Measurements from ENCODE around the gene SSH2.
"Not testable (repeated sequence)": the region's sequence is repeated elsewhere in the genome, so short reads cannot be mapped to it uniquely, and the experiment has no call there.

Gene SSH2

GRCh38 chr17:29677824-29678223 lies 252.2 kb downstream of the SSH2 start:
- Mint-ChIP-seq H3K9me3 (no peaks in the 10 kb centered on the region), H3K27me3 (no peaks in the 10 kb centered on the region), H3K4me1 (peaks cover 34% of the 10 kb centered on the region), H3K27ac (no peak overlapping the region), H3K36me3 (ENCODE audit: low read depth) (peaks cover 27% of the 10 kb centered on the region), H3K4me3 (no peak overlapping the region)
- DNase-seq: no peak
- ATAC-seq: no peak

GRCh38 chr17:29677221-29677791 lies 252.7 kb downstream of the SSH2 start:
- ATAC-seq (no peak), DNase-seq (no peak)
- Mint-ChIP-seq H3K9me3 (no peaks in the 10 kb centered on the region), H3K4me1 (peaks cover 31% of the 10 kb centered on the region), H3K27me3 (no peaks in the 10 kb centered on the region), H3K27ac (peak overlapping the region; percentile 28), H3K4me3 (no peak overlapping the region), H3K36me3 (ENCODE audit: low read depth) (peaks cover 27% of the 10 kb centered on the region)

- not testable (repeated sequence) for H3K27ac Mint-ChIP-seq
These were observed 254.1 kb downstream of the SSH2 start for GRCh38 chr17:29675961-29676360.

GRCh38 chr17:29674281-29674680 lies 255.7 kb downstream of the SSH2 start:
- ATAC-seq (peak; percentile 49), DNase-seq (no peak)
- H3K27ac Mint-ChIP-seq: no peak overlapping the region
- no peaks in the 10 kb centered on the region for H3K27me3 Mint-ChIP-seq
- no peak overlapping the region for H3K4me3 Mint-ChIP-seq
- peaks cover 25% of the 10 kb centered on the region for H3K36me3 Mint-ChIP-seq (ENCODE audit: low read depth)
- no peaks in the 10 kb centered on the region for H3K9me3 Mint-ChIP-seq
- peaks cover 19% of the 10 kb centered on the region for H3K4me1 Mint-ChIP-seq

More at GRCh38 chr17:29675961-29676360, 254.1 kb downstream of the SSH2 start:
- H3K4me3 Mint-ChIP-seq, DNase-seq, H3K27me3 Mint-ChIP-seq, H3K9me3 Mint-ChIP-seq, ATAC-seq: not testable (repeated sequence)
- H3K4me1 Mint-ChIP-seq: peaks cover 23% of the 10 kb centered on the region
- peaks cover 27% of the 10 kb centered on the region for H3K36me3 Mint-ChIP-seq (ENCODE audit: low read depth)

- Mint-ChIP-seq H3K4me3 (no peak overlapping the region), H3K27ac (no peak overlapping the region), H3K9me3 (no peaks in the 10 kb centered on the region), H3K27me3 (no peaks in the 10 kb centered on the region), H3K36me3 (ENCODE audit: low read depth) (peaks cover 27% of the 10 kb centered on the region), H3K4me1 (peaks cover 27% of the 10 kb centered on the region)
- ATAC-seq (no peak), DNase-seq (no peak)
These were observed 258.4 kb downstream of the SSH2 start for GRCh38 chr17:29671661-29672060.

GRCh38 chr17:29669266-29669665 lies 260.8 kb downstream of the SSH2 start:
- Mint-ChIP-seq H3K4me3 (no peak overlapping the region), H3K36me3 (ENCODE audit: low read depth) (peaks cover 31% of the 10 kb centered on the region), H3K4me1 (peaks cover 36% of the 10 kb centered on the region), H3K27ac (no peak overlapping the region), H3K9me3 (no peaks in the 10 kb centered on the region), H3K27me3 (no peaks in the 10 kb centered on the region)
- no peak for DNase-seq
- ATAC-seq: no peak

GRCh38 chr17:29667969-29668368 lies 262.1 kb downstream of the SSH2 start:
- H3K27ac Mint-ChIP-seq: peak overlapping the region; percentile 2
- H3K36me3 Mint-ChIP-seq (ENCODE audit: low read depth): peaks cover 32% of the 10 kb centered on the region
- DNase-seq (no peak), ATAC-seq (no peak)
- H3K27me3 Mint-ChIP-seq: no peaks in the 10 kb centered on the region
- peaks cover 32% of the 10 kb centered on the region for H3K4me1 Mint-ChIP-seq
- no peaks in the 10 kb centered on the region for H3K9me3 Mint-ChIP-seq
- no peak overlapping the region for H3K4me3 Mint-ChIP-seq

GRCh38 chr17:29665481-29665810 lies 264.6 kb downstream of the SSH2 start:
- peaks cover 38% of the 10 kb centered on the region for H3K4me1 Mint-ChIP-seq
- peaks cover 4% of the 10 kb centered on the region for H3K9me3 Mint-ChIP-seq
- H3K4me3 Mint-ChIP-seq: peak overlapping the region; percentile 23
- H3K27me3 Mint-ChIP-seq: no peaks in the 10 kb centered on the region
- peak overlapping the region; percentile 91 for H3K27ac Mint-ChIP-seq
- ATAC-seq: no peak
- no peak for DNase-seq
- H3K36me3 Mint-ChIP-seq (ENCODE audit: low read depth): peaks cover 35% of the 10 kb centered on the region

- no peak for DNase-seq
These were observed 265.1 kb downstream of the SSH2 start for GRCh38 chr17:29664743-29665480.

GRCh38 chr17:29663155-29663554 lies 266.9 kb downstream of the SSH2 start:
- ATAC-seq: no peak
- Mint-ChIP-seq H3K4me1 (peaks cover 50% of the 10 kb centered on the region), H3K27me3 (no peaks in the 10 kb centered on the region), H3K36me3 (ENCODE audit: low read depth) (peaks cover 38% of the 10 kb centered on the region), H3K27ac (no peak overlapping the region), H3K9me3 (peaks cover 4% of the 10 kb centered on the region), H3K4me3 (no peak overlapping the region)
- no peak for DNase-seq

More at GRCh38 chr17:29664743-29665480, 265.1 kb downstream of the SSH2 start:
- no peaks in the 10 kb centered on the region for H3K27me3 Mint-ChIP-seq
- peaks cover 35% of the 10 kb centered on the region for H3K36me3 Mint-ChIP-seq (ENCODE audit: low read depth)
- peaks cover 39% of the 10 kb centered on the region for H3K4me1 Mint-ChIP-seq
- H3K4me3 Mint-ChIP-seq: peak overlapping the region; percentile 23
- peaks cover 4% of the 10 kb centered on the region for H3K9me3 Mint-ChIP-seq
- ATAC-seq: peak; percentile 97
- H3K27ac Mint-ChIP-seq: peak overlapping the region; percentile 91

GRCh38 chr17:29661213-29661612 lies 268.8 kb downstream of the SSH2 start:
- no peak for DNase-seq
- H3K27ac Mint-ChIP-seq: peak overlapping the region; percentile 11
- H3K27me3 Mint-ChIP-seq: no peaks in the 10 kb centered on the region
- ATAC-seq: no peak
- H3K4me3 Mint-ChIP-seq: no peak overlapping the region
- peaks cover 4% of the 10 kb centered on the region for H3K9me3 Mint-ChIP-seq
- peaks cover 30% of the 10 kb centered on the region for H3K36me3 Mint-ChIP-seq (ENCODE audit: low read depth)
- H3K4me1 Mint-ChIP-seq: peaks cover 38% of the 10 kb centered on the region

GRCh38 chr17:29659155-29659554 lies 270.9 kb downstream of the SSH2 start:
- DNase-seq (no peak), ATAC-seq (peak; percentile 80)
- peak overlapping the region; percentile 77 for H3K27ac Mint-ChIP-seq

GRCh38 chr17:29655323-29655722 lies 274.7 kb downstream of the SSH2 start:
- H3K4me3 Mint-ChIP-seq: no peak overlapping the region
- H3K27ac Mint-ChIP-seq: no peak overlapping the region
- DNase-seq (no peak), ATAC-seq (no peak)
- H3K4me1 Mint-ChIP-seq: peaks cover 14% of the 10 kb centered on the region
- no peaks in the 10 kb centered on the region for H3K27me3 Mint-ChIP-seq
- peaks cover 12% of the 10 kb centered on the region for H3K36me3 Mint-ChIP-seq (ENCODE audit: low read depth)
- H3K9me3 Mint-ChIP-seq: no peaks in the 10 kb centered on the region

More at GRCh38 chr17:29659155-29659554, 270.9 kb downstream of the SSH2 start:
- Mint-ChIP-seq H3K4me3 (peak overlapping the region; percentile 39), H3K27me3 (no peaks in the 10 kb centered on the region), H3K9me3 (peaks cover 4% of the 10 kb centered on the region), H3K36me3 (ENCODE audit: low read depth) (peaks cover 21% of the 10 kb centered on the region), H3K4me1 (peaks cover 19% of the 10 kb centered on the region)

GRCh38 chr17:29653995-29654714 lies 275.9 kb downstream of the SSH2 start:
- H3K36me3 Mint-ChIP-seq (ENCODE audit: low read depth): peaks cover 13% of the 10 kb centered on the region
- no peak overlapping the region for H3K4me3 Mint-ChIP-seq
- no peak for DNase-seq
- no peaks in the 10 kb centered on the region for H3K27me3 Mint-ChIP-seq
- no peak for ATAC-seq
- no peaks in the 10 kb centered on the region for H3K9me3 Mint-ChIP-seq
- peaks cover 10% of the 10 kb centered on the region for H3K4me1 Mint-ChIP-seq
- no peak overlapping the region for H3K27ac Mint-ChIP-seq

- Mint-ChIP-seq H3K9me3 (no peaks in the 10 kb centered on the region), H3K27me3 (no peaks in the 10 kb centered on the region), H3K4me1 (peaks cover 3% of the 10 kb centered on the region), H3K4me3 (no peak overlapping the region), H3K27ac (peak overlapping the region; percentile 39), H3K36me3 (ENCODE audit: low read depth) (peaks cover 15% of the 10 kb centered on the region)
- DNase-seq: no peak
- ATAC-seq: no peak
These were observed 277.1 kb downstream of the SSH2 start for GRCh38 chr17:29652976-29653375.
